Cerebellar nuclear complex (tissue), 1 donor: Measurements from ENCODE around the gene TNFAIP8L1.
A peak's percentile ranks its signal among the peaks of the same experiment; 100 is the strongest.
"Not testable (repeated sequence)": the region's sequence is repeated elsewhere in the genome, so short reads cannot be mapped to it uniquely, and the experiment has no call there.

ENCODE experiments used
- DNase-seq, 2 experiments: peaks; one replicate each; lab custom pipeline; 2025; lab: John Stamatoyannopoulos, UW

Gene TNFAIP8L1

GRCh38 chr19:4638828-4639530, at the start of gene TNFAIP8L1:
TNFAIP8L1 (plus strand) TSS chr19:4639516; CDS start chr19:4651870, 12,354 bp downstream.
- peak; percentile 73 to 90 for DNase-seq

GRCh38 chr19:4589579-4590410, 49.5 kb upstream of the TNFAIP8L1 start:
- no peak for DNase-seq

- DNase-seq = no peak
Measured at GRCh38 chr19:4590559-4590958, 48.8 kb upstream of the TNFAIP8L1 start.

- no peak for DNase-seq
Measured at GRCh38 chr19:4591320-4591719, 48.0 kb upstream of the TNFAIP8L1 start.

GRCh38 chr19:4592445-4592844, 46.9 kb upstream of the TNFAIP8L1 start:
- no peak for DNase-seq

- no peak for DNase-seq
Measured at GRCh38 chr19:4593409-4593851, 45.9 kb upstream of the TNFAIP8L1 start.

- DNase-seq = no peak
Measured at GRCh38 chr19:4594201-4594600, 45.1 kb upstream of the TNFAIP8L1 start.

- DNase-seq = not testable (repeated sequence)
Measured at GRCh38 chr19:4595158-4595557, 44.2 kb upstream of the TNFAIP8L1 start.

- no peak for DNase-seq
Measured at GRCh38 chr19:4596033-4596904, 43.0 kb upstream of the TNFAIP8L1 start.

- no peak for DNase-seq
Measured at GRCh38 chr19:4597278-4597974, 41.9 kb upstream of the TNFAIP8L1 start.

GRCh38 chr19:4597975-4598671, 41.2 kb upstream of the TNFAIP8L1 start:
- DNase-seq = no peak

GRCh38 chr19:4598712-4599111, 40.6 kb upstream of the TNFAIP8L1 start:
- DNase-seq = no peak

GRCh38 chr19:4600082-4600481, 39.2 kb upstream of the TNFAIP8L1 start:
- no peak for DNase-seq

- DNase-seq = no peak
Measured at GRCh38 chr19:4600893-4601292, 38.4 kb upstream of the TNFAIP8L1 start.

GRCh38 chr19:4602173-4602788, 37.0 kb upstream of the TNFAIP8L1 start:
- no peak for DNase-seq

- DNase-seq = no peak
Measured at GRCh38 chr19:4602915-4603314, 36.4 kb upstream of the TNFAIP8L1 start.

- DNase-seq = no peak
Measured at GRCh38 chr19:4604912-4605311, 34.4 kb upstream of the TNFAIP8L1 start.

GRCh38 chr19:4606181-4606580, 33.1 kb upstream of the TNFAIP8L1 start:
- no peak for DNase-seq

- DNase-seq = no peak
Measured at GRCh38 chr19:4606921-4607678, 32.2 kb upstream of the TNFAIP8L1 start.
